Measurements from ENCODE around the gene RMND1. TPM values are rescaled to one million over a fixed set of nuclear protein-coding genes. Genes with fewer than 3 reads are reported as not detected.

RMND1 gene
- total and polyA plus RNA-seq, 9 of the 15 experiments (the other 6 are each of a cell fraction or from before 2014, with no cell fraction given): 26.9 to 47.8 (median 36.2) TPM

DNA sequence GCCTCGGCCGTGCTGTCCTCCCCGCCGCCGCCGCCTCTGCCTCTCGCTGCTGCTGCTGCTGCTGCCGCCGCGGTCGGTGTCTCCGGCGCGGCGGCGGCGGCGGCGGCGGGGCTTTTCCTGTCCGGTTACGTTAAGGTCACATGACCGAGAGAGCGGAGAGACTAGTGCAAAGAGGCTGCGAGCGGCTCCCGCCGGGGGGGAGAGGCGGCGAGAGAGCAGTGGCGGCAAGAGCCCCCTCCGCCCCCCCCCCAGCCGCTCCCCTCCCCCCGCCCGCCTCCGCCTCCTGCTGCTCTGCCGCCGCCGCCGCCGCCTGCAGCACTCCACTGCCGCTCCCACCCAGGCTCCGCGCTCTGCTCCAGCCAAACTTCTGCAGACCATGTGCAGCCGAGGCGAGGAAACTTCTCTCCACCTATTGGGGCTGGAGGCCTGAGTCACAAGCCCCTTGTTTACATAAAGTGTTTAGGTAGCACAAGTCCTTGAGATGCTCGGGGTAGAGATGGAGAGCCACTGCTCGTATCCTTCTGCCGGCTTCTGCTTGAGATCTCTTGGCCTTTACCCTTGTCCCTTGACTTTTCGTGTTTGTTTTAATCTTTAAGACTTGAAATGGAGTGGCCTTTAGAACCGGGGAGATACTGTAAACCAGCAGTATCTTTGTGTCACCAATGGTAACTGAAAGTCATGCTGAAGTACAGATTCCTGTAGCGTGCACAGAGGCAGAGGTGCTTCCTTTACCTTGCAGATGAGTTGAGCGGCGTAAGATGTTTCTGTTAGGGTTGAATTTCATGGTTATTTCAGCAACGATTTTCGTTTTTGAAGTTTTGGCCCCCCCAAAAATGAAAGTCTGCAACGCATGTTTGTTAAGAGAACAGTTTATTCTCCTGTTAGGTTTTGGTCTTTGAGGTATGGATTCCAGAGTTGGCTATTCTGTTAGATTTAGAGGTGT is 60.2 kb downstream of the RMND1 start, which contains the start of gene ZBTB2 (continued):
- TF ChIP-seq, protein P1, sequence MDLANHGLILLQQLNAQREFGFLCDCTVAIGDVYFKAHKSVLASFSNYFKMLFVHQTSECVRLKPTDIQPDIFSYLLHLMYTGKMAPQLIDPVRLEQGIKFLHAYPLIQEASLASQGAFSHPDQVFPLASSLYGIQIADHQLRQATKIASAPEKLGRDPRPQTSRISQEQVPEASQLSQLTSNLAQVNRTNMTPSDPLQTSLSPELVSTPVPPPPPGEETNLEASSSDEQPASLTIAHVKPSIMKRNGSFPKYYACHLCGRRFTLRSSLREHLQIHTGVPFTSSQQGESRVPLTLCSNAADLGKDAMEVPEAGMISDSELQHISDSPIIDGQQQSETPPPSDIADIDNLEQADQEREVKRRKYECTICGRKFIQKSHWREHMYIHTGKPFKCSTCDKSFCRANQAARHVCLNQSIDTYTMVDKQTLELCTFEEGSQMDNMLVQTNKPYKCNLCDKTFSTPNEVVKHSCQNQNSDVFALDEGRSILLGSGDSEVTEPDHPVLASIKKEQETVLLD (IDR thresholded peaks at IDR 0.05): 0 out of 2 replicates have a peak, but pooled peaks have one; percentile 25

DNA sequence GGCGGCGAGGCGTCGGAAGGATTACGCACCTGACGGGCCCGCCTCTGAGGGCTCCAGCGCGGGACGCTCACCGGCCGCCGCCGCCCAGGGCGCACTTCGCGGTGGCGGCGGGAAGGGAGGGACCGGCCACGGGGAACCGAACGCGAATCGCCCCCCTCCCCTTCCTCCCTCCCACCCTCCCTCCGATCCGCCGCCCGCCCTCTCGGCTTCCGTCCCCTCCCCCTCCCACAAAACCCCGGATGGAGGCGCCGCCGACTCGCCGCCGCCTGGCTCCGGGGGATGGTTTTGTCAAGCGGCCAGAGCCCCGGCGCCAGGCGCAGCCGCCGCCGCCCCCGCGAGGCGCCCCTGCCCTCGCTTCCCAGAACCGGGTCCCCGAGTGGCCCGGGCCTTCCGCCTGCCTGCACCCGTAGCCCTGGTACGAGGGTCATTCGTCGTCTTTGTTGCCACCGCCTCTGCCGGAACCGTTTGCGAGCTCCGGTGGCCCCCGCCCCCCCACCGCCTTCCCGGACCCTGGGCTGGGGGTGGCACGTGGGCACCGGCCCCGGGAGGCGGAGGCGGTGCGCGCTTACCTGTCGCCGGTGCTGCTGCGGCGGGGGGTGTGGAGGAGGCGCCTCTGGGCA is 61.0 kb downstream of the RMND1 start:
- peak overlapping the region; percentile 51; the same call in 1 of the 2 replicates for H2AFZ ChIP-seq (ENCODE audit: low read depth, low read length)
- FAIRE-seq: no peak
- H3K4me2 ChIP-seq (ENCODE audit: insufficient read depth, low read length): peak overlapping the region; percentile 85; the same call in 1 of the 2 replicates
- peak overlapping the region; percentile 93 to 97 for H3K9ac ChIP-seq (ENCODE audit: insufficient read depth in 1 of 2, low read depth in 2 of 2, low read length in 2 of 2)
- H3K27ac ChIP-seq (ENCODE audit: extremely low read depth, low read depth, low read length): peak overlapping the region; percentile 96
- peaks cover 15% of the 10 kb centered on the region; the same call in 1 of the 2 replicates for H4K20me1 ChIP-seq (replicated peaks; ENCODE audit: control insufficient read depth, insufficient read depth, low read length)
- H3K4me3 ChIP-seq: peak overlapping the region; percentile 93
- H3K9me3 ChIP-seq (replicated peaks; ENCODE audit: control insufficient read depth, insufficient read depth, low read depth, low read length): no peaks in the 10 kb centered on the region
- intact Hi-C loops (cut with micrococcal nuclease): loop anchor here (2.0 to 5.0 kb wide), 5 partner anchors 16 to 1611 kb away; partner anchors contain the start of genes FBXO5, MTRF1L and RMND1
- peaks cover 86% of the 10 kb centered on the region for H3K79me2 ChIP-seq (ENCODE audit: control insufficient read depth, insufficient read depth, low read length)
- peak; percentile 8 for ATAC-seq
- 0% methylated on average over 33 of the region's 78 CpGs for WGBS (ENCODE audit: insufficient coverage, low coverage, missing lambda C conversion rate)
- H3K4me1 ChIP-seq (replicated peaks in 1 of 2; ENCODE audit: control insufficient read depth in 2 of 2, insufficient read depth in 2 of 2, low read length in 2 of 2): peaks cover 10 to 30% of the 10 kb centered on the region in 2 experiments; a peak in 4 of 5 replicates
- POLR2A ChIA-PET: interaction anchor here (0.7 to 3.0 kb wide), 15 partner anchors 9 to 516 kb away, joined by 3 to 18 read pairs (median 5); partner anchors contain the start of gene RMND1
- in situ Hi-C loops (cut with MboI): no loop called here
- no TSS peak for BruUV-seq (replicated peaks)
- H3K27me3 ChIP-seq (ENCODE audit: control insufficient read depth in 2 of 2, insufficient read depth in 2 of 2, low read length in 2 of 2): no peaks in the 10 kb centered on the region
- H3K9me1 ChIP-seq (ENCODE audit: control insufficient read depth, insufficient read depth, low read length): no peaks in the 10 kb centered on the region
- H3K36me3 ChIP-seq (ENCODE audit: control insufficient read depth, insufficient read depth, low read length): peaks cover 41% of the 10 kb centered on the region
- DNase-seq (ENCODE audit: extremely low read depth in 1 of 4, low spot score in 3 of 4): peak; percentile 83 to 88 (median 86)
- CTCF ChIA-PET (ENCODE audit: low intra/inter-chr PET ratio): interaction anchor here (0.7 kb wide), 1 partner anchor 1539 kb away, joined by 3 read pairs; no protein-coding TSS in a partner anchor
- TF ChIP-seq GATAD2A (IDR thresholded peaks at IDR 0.05) (no peak), PHB (CRISPR knock-in tag; IDR thresholded peaks at IDR 0.05) (no peak), ZNF444 (CRISPR knock-in tag; IDR thresholded peaks at IDR 0.05) (peak; percentile 78), RAD51 (IDR thresholded peaks at IDR 0.05; ENCODE audit: borderline replicate concordance, low read depth) (no peak), ZFP36 (IDR thresholded peaks at IDR 0.05; ENCODE audit: low read depth, low read length, partially characterized antibody) (no peak), FIP1L1 (IDR thresholded peaks at IDR 0.05; ENCODE audit: low read depth, low read length, poor library complexity, severe bottlenecking) (peak; percentile 21), MYNN (IDR thresholded peaks at IDR 0.05) (no peak), MYNN (CRISPR knock-in tag; IDR thresholded peaks at IDR 0.05) (no peak), ASH1L (IDR thresholded peaks at IDR 0.05; ENCODE audit: borderline replicate concordance, low read depth, partially characterized antibody) (no peak), FOXJ3 (CRISPR knock-in tag; IDR thresholded peaks at IDR 0.05) (no peak), MTF1 (CRISPR knock-in tag; IDR thresholded peaks at IDR 0.05; ENCODE audit: borderline replicate concordance) (no peak), ARNT (IDR thresholded peaks at IDR 0.05) (no peak), SRSF9 (IDR thresholded peaks at IDR 0.05; ENCODE audit: borderline replicate concordance, low read depth, low read length) (no peak), PCBP1 (IDR thresholded peaks at IDR 0.05; ENCODE audit: low read depth, low read length, poor library complexity, severe bottlenecking) (peak; percentile 98), ARHGAP35 (IDR thresholded peaks at IDR 0.05; ENCODE audit: partially characterized antibody) (no peak), KAT7 (CRISPR knock-in tag; IDR thresholded peaks at IDR 0.05; ENCODE audit: borderline replicate concordance) (peak; percentile 96; the same call in 1 of the 2 replicates), ZNF316 (IDR thresholded peaks at IDR 0.05) (no peak), NFATC3 (IDR thresholded peaks at IDR 0.05) (no peak), MEF2D (tag; conservative IDR thresholded peaks at IDR 0.05; ENCODE audit: low read depth) (no peak)

Measured in K562 (cell line).